Parathyroid adenoma (tissue), 2 donors: Measurements from ENCODE around the gene NXN.
"Not testable (repeated sequence)": the region's sequence is repeated elsewhere in the genome, so short reads cannot be mapped to it uniquely, and the experiment has no call there.

Experiments used
- H2AFZ ChIP-seq: fragments of 300-600 bp; sonication (generic); one replicate; pipeline ENCODE4 v1.7.0; 2017; ENCODE audit warnings: antibody characterized with exemption, mild to moderate bottlenecking
- H3K27ac ChIP-seq: fragments of 300-600 bp; sonication (generic); one replicate; pipeline ENCODE4 v1.7.0; 2017
- H3K27me3 ChIP-seq: fragments of 300-600 bp; sonication (generic); one replicate; pipeline ENCODE4 v1.7.0; 2017; ENCODE audit warnings: low read length; ENCODE audit not compliant: control insufficient read depth, insufficient read depth
- H3K36me3 ChIP-seq: fragments of 300-600 bp; sonication (generic); one replicate; pipeline ENCODE4 v1.7.0; 2017; ENCODE audit warnings: low read length; ENCODE audit not compliant: control insufficient read depth, insufficient read depth
- H3K4me1 ChIP-seq: fragments of 300-600 bp; sonication (generic); one replicate; pipeline ENCODE4 v1.7.0; 2017; ENCODE audit warnings: control low read depth
- H3K4me2 ChIP-seq: fragments of 300-600 bp; sonication (generic); one replicate; pipeline ENCODE4 v1.7.0; 2017; ENCODE audit warnings: low read length
- H3K4me3 ChIP-seq: fragments of 300-600 bp; sonication (generic); one replicate; pipeline ENCODE4 v1.7.0; 2017; ENCODE audit warnings: low read depth, low read length
- H3K79me2 ChIP-seq: fragments of 300-600 bp; sonication (generic); one replicate; pipeline ENCODE4 v1.7.0; 2017; ENCODE audit warnings: control low read depth
- H3K9ac ChIP-seq: fragments of 300-600 bp; sonication (generic); one replicate; pipeline ENCODE4 v1.7.0; 2017; ENCODE audit warnings: mild to moderate bottlenecking
- H3K9me3 ChIP-seq: fragments of 300-600 bp; sonication (generic); one replicate; pipeline ENCODE4 v1.7.0; 2017; ENCODE audit warnings: low read length; ENCODE audit not compliant: control insufficient read depth
- TF ChIP-seq, protein P1 (sequence below): fragments of 300-600 bp; sonication (generic); IDR thresholded peaks from one replicate; pipeline ENCODE4 v1.7.0; 2017; ENCODE audit warnings: antibody characterized with exemption, mild to moderate bottlenecking
- donor health status: primary hyperparathyroidism.

The NXN gene

DNA sequence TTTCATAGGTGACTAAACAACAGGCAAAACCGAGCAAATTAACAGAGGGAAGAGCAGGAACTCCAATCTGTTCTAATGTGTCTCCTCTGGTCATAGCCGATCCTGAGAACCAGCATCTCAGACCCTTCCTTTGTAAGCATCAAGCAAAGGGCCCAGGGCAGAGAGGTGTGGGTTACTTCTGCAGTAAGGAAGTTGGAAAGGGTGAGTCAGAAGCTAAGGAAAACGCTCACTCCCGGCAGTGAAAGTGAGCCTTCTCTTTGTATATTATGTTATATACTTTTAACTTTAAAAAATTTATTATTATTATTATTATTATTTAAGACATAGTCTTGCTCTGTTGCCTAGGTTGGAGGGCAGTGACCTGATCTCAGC, 119.8 kb downstream of the NXN start:
- peak overlapping the region; percentile 5 for H3K27ac ChIP-seq
- H3K79me2 ChIP-seq = no peaks in the 10 kb centered on the region
- H3K4me1 ChIP-seq = no peaks in the 10 kb centered on the region
- H3K9me3 ChIP-seq = no peaks in the 10 kb centered on the region
- H3K9ac ChIP-seq = no peak overlapping the region
- TF ChIP-seq, protein P1, sequence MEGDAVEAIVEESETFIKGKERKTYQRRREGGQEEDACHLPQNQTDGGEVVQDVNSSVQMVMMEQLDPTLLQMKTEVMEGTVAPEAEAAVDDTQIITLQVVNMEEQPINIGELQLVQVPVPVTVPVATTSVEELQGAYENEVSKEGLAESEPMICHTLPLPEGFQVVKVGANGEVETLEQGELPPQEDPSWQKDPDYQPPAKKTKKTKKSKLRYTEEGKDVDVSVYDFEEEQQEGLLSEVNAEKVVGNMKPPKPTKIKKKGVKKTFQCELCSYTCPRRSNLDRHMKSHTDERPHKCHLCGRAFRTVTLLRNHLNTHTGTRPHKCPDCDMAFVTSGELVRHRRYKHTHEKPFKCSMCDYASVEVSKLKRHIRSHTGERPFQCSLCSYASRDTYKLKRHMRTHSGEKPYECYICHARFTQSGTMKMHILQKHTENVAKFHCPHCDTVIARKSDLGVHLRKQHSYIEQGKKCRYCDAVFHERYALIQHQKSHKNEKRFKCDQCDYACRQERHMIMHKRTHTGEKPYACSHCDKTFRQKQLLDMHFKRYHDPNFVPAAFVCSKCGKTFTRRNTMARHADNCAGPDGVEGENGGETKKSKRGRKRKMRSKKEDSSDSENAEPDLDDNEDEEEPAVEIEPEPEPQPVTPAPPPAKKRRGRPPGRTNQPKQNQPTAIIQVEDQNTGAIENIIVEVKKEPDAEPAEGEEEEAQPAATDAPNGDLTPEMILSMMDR = no peak
- no peak overlapping the region for H3K4me3 ChIP-seq
- no peaks in the 10 kb centered on the region for H3K36me3 ChIP-seq
- H2AFZ ChIP-seq = no peak overlapping the region
- no peaks in the 10 kb centered on the region for H3K27me3 ChIP-seq
- H3K4me2 ChIP-seq = no peak overlapping the region

GRCh38 chr17:859061-859823, 120.3 kb downstream of the NXN start:
- no peak overlapping the region for H3K4me3 ChIP-seq
- no peak overlapping the region for H2AFZ ChIP-seq

DNA sequence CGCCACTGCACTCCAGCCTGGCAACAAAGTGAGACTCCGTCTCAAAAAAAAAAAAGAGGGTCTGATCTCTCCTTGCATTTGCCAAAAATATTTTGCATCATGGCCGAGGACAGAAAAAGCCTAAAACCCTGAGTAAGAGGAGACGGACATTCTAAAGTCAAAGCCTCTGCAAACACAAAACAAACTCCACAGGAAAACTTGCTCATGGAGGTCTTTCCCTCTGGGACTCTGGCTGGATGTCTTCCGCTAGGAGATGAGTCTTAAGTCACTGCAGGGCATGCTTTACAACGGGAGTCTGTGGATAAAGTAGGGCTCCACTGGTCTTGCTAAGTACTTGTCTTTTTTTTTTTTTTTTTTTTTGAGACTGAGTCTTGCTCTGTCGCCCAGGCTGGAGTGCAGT, 123.4 kb downstream of the NXN start:
- H3K4me2 ChIP-seq = no peak overlapping the region
- H3K9ac ChIP-seq = no peak overlapping the region
- no peaks in the 10 kb centered on the region for H3K79me2 ChIP-seq
- no peaks in the 10 kb centered on the region for H3K27me3 ChIP-seq
- H3K4me1 ChIP-seq = no peaks in the 10 kb centered on the region
- no peaks in the 10 kb centered on the region for H3K36me3 ChIP-seq
- no peak overlapping the region for H3K4me3 ChIP-seq
- H3K9me3 ChIP-seq = no peaks in the 10 kb centered on the region
- no peak overlapping the region for H2AFZ ChIP-seq
- TF ChIP-seq, protein P1 = no peak
- no peak overlapping the region for H3K27ac ChIP-seq

More at GRCh38 chr17:859061-859823, 120.3 kb downstream of the NXN start:
- TF ChIP-seq, protein P1 = no peak
- no peak overlapping the region for H3K4me2 ChIP-seq
- no peaks in the 10 kb centered on the region for H3K79me2 ChIP-seq
- peak overlapping the region; percentile 24 for H3K27ac ChIP-seq
- no peaks in the 10 kb centered on the region for H3K36me3 ChIP-seq
- H3K4me1 ChIP-seq = no peaks in the 10 kb centered on the region
- no peaks in the 10 kb centered on the region for H3K27me3 ChIP-seq
- H3K9ac ChIP-seq = peak overlapping the region; percentile 22
- H3K9me3 ChIP-seq = no peaks in the 10 kb centered on the region

DNA sequence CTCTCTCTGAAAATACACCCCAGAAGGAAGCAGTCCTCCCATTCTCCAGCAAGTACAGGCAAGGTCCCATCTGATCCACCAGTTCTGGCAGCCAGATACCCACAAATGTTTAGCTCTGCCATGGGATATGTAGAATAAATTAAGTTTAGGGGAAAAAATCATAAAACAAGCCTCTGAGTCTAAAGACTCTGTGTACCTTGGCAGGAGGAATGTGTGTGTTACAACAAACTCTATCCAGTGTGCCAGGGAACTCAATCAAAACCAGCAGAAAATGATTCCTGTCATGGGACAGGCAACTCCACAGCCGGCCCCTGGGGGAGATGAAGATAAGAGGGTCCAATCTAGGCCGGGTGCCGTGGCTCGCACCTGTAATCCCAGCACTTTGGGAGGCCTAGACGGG, 124.0 kb downstream of the NXN start:
- Histone ChIP-seq H3K4me1 (no peaks in the 10 kb centered on the region), H3K27ac (no peak overlapping the region), H3K4me3 (no peak overlapping the region), H3K9ac (no peak overlapping the region), H3K27me3 (no peaks in the 10 kb centered on the region), H3K36me3 (no peaks in the 10 kb centered on the region), H3K9me3 (no peaks in the 10 kb centered on the region), H3K79me2 (no peaks in the 10 kb centered on the region), H3K4me2 (no peak overlapping the region), H2AFZ (no peak overlapping the region)
- TF ChIP-seq, protein P1 = no peak

DNA sequence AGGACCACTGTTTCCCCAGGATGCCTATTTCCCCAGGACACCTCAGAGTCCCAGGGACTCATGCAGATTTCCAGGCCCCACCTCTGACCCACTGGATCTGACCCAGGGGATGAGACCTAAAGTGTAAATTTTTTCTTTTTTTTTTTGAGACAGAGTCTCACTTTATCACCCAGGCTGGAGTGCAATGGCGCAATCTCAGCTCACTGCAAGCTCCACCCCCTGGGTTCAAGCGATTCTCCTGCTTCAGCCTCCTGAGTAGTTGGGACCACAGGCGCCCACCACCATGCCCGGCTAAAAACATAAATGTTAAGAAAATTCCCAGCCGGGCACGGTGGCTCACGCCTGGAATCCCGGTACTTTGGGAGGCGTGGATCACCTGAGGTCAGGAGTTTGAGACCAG, 126.7 kb downstream of the NXN start:
- not testable (repeated sequence) for H2AFZ ChIP-seq, H3K79me2 ChIP-seq, H3K9me3 ChIP-seq, H3K27me3 ChIP-seq, H3K27ac ChIP-seq, H3K36me3 ChIP-seq, H3K9ac ChIP-seq, H3K4me3 ChIP-seq, H3K4me1 ChIP-seq, H3K4me2 ChIP-seq
